ENCODE results near the gene CTDSP1. TPM values are rescaled to one million over a fixed set of nuclear protein-coding genes. Genes with fewer than 3 reads are reported as not detected.
A peak's percentile ranks its signal among the peaks of the same experiment; 100 is the strongest.

The CTDSP1 gene
- total RNA-seq, 1 experiment from 2014 or later = 104 TPM

GRCh38 chr2:218405086-218405745, 5.5 kb downstream of the CTDSP1 start:
- intact Hi-C loops (cut with micrococcal nuclease; ENCODE audit: unreplicated experiment) = no loop called here
- H3K27me3 Mint-ChIP-seq (ENCODE audit: insufficient read depth, unreplicated experiment) = no peaks in the 10 kb centered on the region
- no peak for DNase-seq
- peak overlapping the region; percentile 99 for H3K27ac Mint-ChIP-seq (ENCODE audit: unreplicated experiment)
- Histone ChIP-seq H3K27me3 (replicated peaks; ENCODE audit: control insufficient read depth, insufficient read depth, low read length) (no peaks in the 10 kb centered on the region), H3K4me1 (peaks cover 33% of the 10 kb centered on the region), H3K36me3 (ENCODE audit: control insufficient read depth, insufficient read depth, low read length) (no peaks in the 10 kb centered on the region), H3K9me3 (no peaks in the 10 kb centered on the region), H3K4me3 (ENCODE audit: low read depth, low read length) (no peak overlapping the region)
- no peaks in the 10 kb centered on the region for H3K9me3 Mint-ChIP-seq (ENCODE audit: unreplicated experiment)
- TF ChIP-seq CTCF (IDR thresholded peaks at IDR 0.05; ENCODE audit: insufficient read depth in 1 of 2, low read depth in 1 of 2, low read length in 1 of 2, severe bottlenecking in 1 of 2, unreplicated experiment in 1 of 2) = no peak
- ChIA-PET POLR2A (interaction anchor here (1.0 kb wide), 1 partner anchor 13 kb away, joined by 5 read pairs; the partner anchor contains the start of gene VIL1), CTCF (interaction anchor here (0.6 to 1.2 kb wide), 7 partner anchors 8 to 761 kb away, joined by 3 to 8 read pairs (median 5); no protein-coding TSS in a partner anchor)
- H3K4me1 Mint-ChIP-seq (ENCODE audit: low read depth, unreplicated experiment) = peaks cover 38% of the 10 kb centered on the region
- peak overlapping the region; percentile 89 for H3K4me3 Mint-ChIP-seq (ENCODE audit: unreplicated experiment)
- H3K36me3 Mint-ChIP-seq (ENCODE audit: insufficient read depth, unreplicated experiment) = peaks cover 79% of the 10 kb centered on the region
- BruUV-seq (replicated peaks) = TSS peak; percentile 20

DNA sequence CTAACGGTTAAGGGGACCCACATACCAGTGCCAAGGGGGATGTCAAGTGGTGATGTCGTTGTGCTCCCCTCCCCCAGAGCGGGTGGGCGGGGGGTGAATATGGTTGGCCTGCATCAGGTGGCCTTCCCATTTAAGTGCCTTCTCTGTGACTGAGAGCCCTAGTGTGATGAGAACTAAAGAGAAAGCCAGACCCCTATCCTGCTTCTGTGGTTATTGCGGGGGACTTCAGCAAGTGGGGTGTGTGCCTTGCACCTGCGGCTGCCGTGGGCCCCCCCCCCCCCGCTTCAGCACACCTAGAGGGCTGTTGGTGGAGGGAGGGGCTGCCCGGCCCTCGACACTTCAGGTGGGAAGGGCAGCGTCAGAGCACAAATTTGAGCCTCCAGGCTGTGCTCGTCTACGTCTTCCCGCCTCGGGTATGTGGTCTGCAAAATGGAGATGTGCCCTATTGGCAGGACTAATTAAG, 6.1 kb downstream of the CTDSP1 start:
- TSS peak; percentile 86 for BruUV-seq (replicated peaks)
- intact Hi-C loops (cut with micrococcal nuclease; ENCODE audit: unreplicated experiment) = loop anchor here (1.0 kb wide), 6 partner anchors 9 to 243 kb away; partner anchors contain the start of genes CNOT9, USP37 and VIL1
- Histone ChIP-seq H3K27me3 (replicated peaks; ENCODE audit: control insufficient read depth, insufficient read depth, low read length) (no peaks in the 10 kb centered on the region), H3K4me1 (peaks cover 33% of the 10 kb centered on the region), H3K9me3 (no peaks in the 10 kb centered on the region), H3K4me3 (ENCODE audit: low read depth, low read length) (peak overlapping the region; percentile 38), H3K36me3 (ENCODE audit: control insufficient read depth, insufficient read depth, low read length) (no peaks in the 10 kb centered on the region)
- Mint-ChIP-seq H3K4me3 (ENCODE audit: unreplicated experiment) (peak overlapping the region; percentile 89), H3K27me3 (ENCODE audit: insufficient read depth, unreplicated experiment) (no peaks in the 10 kb centered on the region), H3K36me3 (ENCODE audit: insufficient read depth, unreplicated experiment) (peaks cover 74% of the 10 kb centered on the region), H3K4me1 (ENCODE audit: low read depth, unreplicated experiment) (peaks cover 38% of the 10 kb centered on the region), H3K27ac (ENCODE audit: unreplicated experiment) (peak overlapping the region; percentile 99), H3K9me3 (ENCODE audit: unreplicated experiment) (no peaks in the 10 kb centered on the region)
- TF ChIP-seq CTCF (IDR thresholded peaks at IDR 0.05; ENCODE audit: insufficient read depth in 1 of 2, low read depth in 1 of 2, low read length in 1 of 2, severe bottlenecking in 1 of 2, unreplicated experiment in 1 of 2) = no peak
- ChIA-PET POLR2A (interaction anchor here (0.5 to 1.0 kb wide), 3 partner anchors 10 to 15 kb away, joined by 3 to 5 read pairs (median 4); partner anchors contain the start of gene VIL1), CTCF (interaction anchor here (0.5 to 2.5 kb wide), 8 partner anchors 8 to 174 kb away, joined by 3 to 17 read pairs (median 5); partner anchors contain the start of gene VIL1)
- no peak for DNase-seq

- Mint-ChIP-seq H3K4me3 (ENCODE audit: unreplicated experiment) (peak overlapping the region; percentile 89), H3K27me3 (ENCODE audit: insufficient read depth, unreplicated experiment) (no peaks in the 10 kb centered on the region), H3K27ac (ENCODE audit: unreplicated experiment) (peak overlapping the region; percentile 99), H3K4me1 (ENCODE audit: low read depth, unreplicated experiment) (peaks cover 38% of the 10 kb centered on the region), H3K9me3 (ENCODE audit: unreplicated experiment) (no peaks in the 10 kb centered on the region), H3K36me3 (ENCODE audit: insufficient read depth, unreplicated experiment) (peaks cover 68% of the 10 kb centered on the region)
- TF ChIP-seq CTCF (IDR thresholded peaks at IDR 0.05; ENCODE audit: insufficient read depth in 1 of 2, low read depth in 1 of 2, low read length in 1 of 2, severe bottlenecking in 1 of 2, unreplicated experiment in 1 of 2) = peak; percentile 83 to 96
- intact Hi-C loops (cut with micrococcal nuclease; ENCODE audit: unreplicated experiment) = loop anchor here (1.0 kb wide), 6 partner anchors 10 to 242 kb away; partner anchors contain the start of genes CNOT9, USP37 and VIL1
- ChIA-PET CTCF (interaction anchor here (0.5 to 2.5 kb wide), 6 partner anchors 9 to 174 kb away, joined by 3 to 17 read pairs (median 5); partner anchors contain the start of gene VIL1), POLR2A (interaction anchor here (0.5 to 1.0 kb wide), 4 partner anchors 10 to 253 kb away, joined by 3 to 5 read pairs (median 4); partner anchors contain the start of genes BCS1L, VIL1 and ZNF142)
- Histone ChIP-seq H3K4me1 (peaks cover 29% of the 10 kb centered on the region), H3K9me3 (no peaks in the 10 kb centered on the region), H3K4me3 (ENCODE audit: low read depth, low read length) (peak overlapping the region; percentile 39), H3K36me3 (ENCODE audit: control insufficient read depth, insufficient read depth, low read length) (no peaks in the 10 kb centered on the region), H3K27me3 (replicated peaks; ENCODE audit: control insufficient read depth, insufficient read depth, low read length) (no peaks in the 10 kb centered on the region)
- no TSS peak for BruUV-seq (replicated peaks)
- peak; percentile 97 to 98 for DNase-seq
Observed at GRCh38 chr2:218406209-218406948, 6.7 kb downstream of the CTDSP1 start.
